SJCRH30 (cell line): ENCODE data around the gene PEAK3. TPM values are rescaled to one million over a fixed set of nuclear protein-coding genes. Genes with fewer than 3 reads are reported as not detected.

Experiments used
- DNase-seq, 2 experiments: peaks; one replicate each; pipeline ENCODE4 v3.0.0-alpha.2; 2015 to 2020
- H3K27ac ChIP-seq: fragments of 250-450 bp; sonication (Bioruptor Pico); 2 replicates; pipeline ENCODE4 v1.5.1; 2020; ENCODE audit warnings: mild to moderate bottlenecking, moderate library complexity
- H3K27me3 ChIP-seq: fragments of 250-450 bp; sonication (Bioruptor Pico); 2 replicates; pipeline ENCODE4 v1.5.1; 2020; ENCODE audit warnings: mild to moderate bottlenecking, moderate library complexity
- H3K36me3 ChIP-seq: fragments of 250-450 bp; sonication (Bioruptor Pico); 2 replicates; pipeline ENCODE4 v1.5.1; 2020; ENCODE audit warnings: mild to moderate bottlenecking, moderate library complexity
- H3K4me1 ChIP-seq: fragments of 250-450 bp; sonication (Bioruptor Pico); 2 replicates; pipeline ENCODE4 v1.5.1; 2020; ENCODE audit warnings: mild to moderate bottlenecking, moderate library complexity
- H3K4me3 ChIP-seq: fragments of 250-450 bp; sonication (Bioruptor Pico); 2 replicates; pipeline ENCODE4 v1.5.1; 2020; ENCODE audit warnings: mild to moderate bottlenecking, moderate library complexity
- H3K9me3 ChIP-seq: fragments of 250-450 bp; sonication (Bioruptor Pico); replicated peaks from 2 replicates; pipeline ENCODE4 v1.5.1; 2020; ENCODE audit warnings: mild to moderate bottlenecking, moderate library complexity
- total RNA-seq: library from RNA; depleted of rRNA; stranded (reverse); fragments of >200 nt; shearing (Covaris generic); gene quantifications from 2 replicates; pipeline ENCODE4 v1.2.3, GENCODE V29; 2014

Gene PEAK3
- total RNA-seq, 1 experiment from 2014 or later: 0.06 TPM

DNA sequence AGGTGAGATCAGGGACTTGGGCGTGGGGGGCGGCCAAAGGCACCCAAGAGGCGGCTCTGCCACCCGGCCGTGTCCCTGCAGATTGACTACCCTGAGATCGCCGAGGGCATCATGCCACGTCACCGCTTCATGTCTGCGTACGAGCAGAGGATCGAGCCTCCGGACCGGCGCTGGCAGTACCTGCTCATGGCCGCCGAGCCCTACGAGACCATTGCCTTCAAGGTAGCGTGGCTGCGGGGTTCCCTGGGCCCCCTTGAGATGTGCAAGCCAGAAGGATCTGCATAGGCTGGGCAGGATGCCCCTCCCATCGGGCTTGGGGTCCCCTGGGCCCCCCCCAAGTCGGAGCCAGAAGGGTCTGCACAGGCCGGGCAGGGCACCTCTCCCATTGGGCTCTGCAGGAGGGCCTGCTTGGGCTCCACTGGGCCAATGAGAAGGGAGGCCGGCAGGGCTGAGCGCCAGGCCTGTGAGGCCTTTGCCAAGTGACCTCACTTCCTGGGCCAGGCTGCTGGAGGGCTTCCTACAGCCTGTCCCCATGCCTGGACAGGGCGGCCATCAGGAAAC is 35.1 kb downstream of the PEAK3 start:
- Histone ChIP-seq H3K4me3 (no peak overlapping the region), H3K27me3 (no peaks in the 10 kb centered on the region), H3K9me3 (no peaks in the 10 kb centered on the region), H3K36me3 (peaks cover 72% of the 10 kb centered on the region), H3K27ac (no peak overlapping the region), H3K4me1 (no peaks in the 10 kb centered on the region)
- no peak for DNase-seq

DNA sequence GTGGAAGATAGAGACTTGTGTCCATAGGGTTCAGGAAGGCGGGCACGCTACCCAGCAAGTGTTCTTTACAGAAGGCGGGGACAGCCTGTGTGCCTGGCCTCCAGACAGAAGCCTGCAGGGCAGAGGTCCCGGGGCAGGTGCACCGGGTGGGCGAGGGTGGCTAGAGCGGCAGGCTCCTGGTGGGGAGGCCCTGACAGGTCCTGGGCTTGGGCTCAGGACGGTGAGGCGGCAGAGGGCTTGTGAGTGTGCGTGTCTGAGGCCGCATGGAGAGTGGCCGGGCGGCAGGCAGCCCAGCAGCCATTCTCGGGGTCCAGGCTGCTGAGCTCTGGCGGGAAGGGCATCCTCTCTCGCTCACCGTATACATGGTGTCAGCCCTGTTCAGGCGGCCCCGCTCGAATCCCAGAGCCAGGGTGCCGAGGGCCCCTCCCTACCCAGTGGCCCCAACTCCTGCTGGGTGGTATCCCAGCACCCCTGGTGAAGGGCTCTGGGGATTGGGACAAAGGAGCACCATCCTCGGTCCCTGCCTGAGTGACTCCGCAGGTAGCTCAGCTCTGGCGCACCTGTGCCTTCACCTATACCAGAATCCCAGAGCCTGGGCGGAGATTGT is 35.9 kb downstream of the PEAK3 start:
- Histone ChIP-seq H3K9me3 (no peaks in the 10 kb centered on the region), H3K36me3 (peaks cover 68% of the 10 kb centered on the region), H3K4me3 (no peak overlapping the region), H3K4me1 (no peaks in the 10 kb centered on the region), H3K27ac (no peak overlapping the region), H3K27me3 (no peaks in the 10 kb centered on the region)
- no peak for DNase-seq

DNA sequence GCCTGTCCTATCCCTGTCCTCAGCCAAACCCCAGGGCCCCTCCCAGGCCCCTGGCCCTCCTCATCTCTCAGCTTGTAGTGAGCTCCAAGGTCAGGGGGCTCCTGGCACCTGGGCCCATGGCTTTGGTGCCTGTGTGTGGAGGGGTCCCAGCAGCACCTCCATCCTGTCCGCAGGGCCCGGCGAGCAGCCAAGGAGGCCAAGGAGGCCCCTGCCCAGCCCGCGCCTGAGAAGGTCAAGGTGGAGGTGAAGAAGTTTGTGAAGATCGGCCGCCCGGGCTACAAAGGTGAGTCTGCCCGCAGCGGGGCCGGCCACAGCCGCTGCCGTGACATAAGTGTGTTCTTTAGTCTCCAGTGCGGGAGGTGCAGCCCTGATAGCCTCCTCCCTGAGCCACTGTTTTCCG is 36.7 kb downstream of the PEAK3 start:
- no peak for DNase-seq
- no peak overlapping the region for H3K4me3 ChIP-seq
- H3K9me3 ChIP-seq: no peaks in the 10 kb centered on the region
- H3K4me1 ChIP-seq: no peaks in the 10 kb centered on the region
- no peaks in the 10 kb centered on the region for H3K27me3 ChIP-seq
- peaks cover 65% of the 10 kb centered on the region for H3K36me3 ChIP-seq
- no peak overlapping the region for H3K27ac ChIP-seq

DNA sequence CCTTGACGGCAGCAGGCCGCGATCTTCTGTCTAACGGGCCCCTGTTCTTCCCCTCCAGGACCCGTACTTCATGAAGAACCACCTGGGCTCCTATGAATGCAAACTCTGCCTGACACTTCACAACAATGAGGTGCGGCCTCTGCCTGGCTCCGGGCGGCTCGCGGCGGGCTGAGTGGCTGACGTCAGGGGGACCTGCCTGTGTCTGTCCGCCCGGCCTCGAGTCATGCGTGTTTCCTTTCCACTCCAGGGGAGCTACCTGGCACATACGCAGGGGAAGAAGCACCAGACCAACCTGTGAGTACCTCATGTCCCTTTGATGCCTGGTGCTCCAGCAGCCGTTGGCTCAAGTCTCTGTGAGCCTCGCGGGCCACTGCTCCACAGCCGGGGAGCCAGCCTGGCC is 37.5 kb downstream of the PEAK3 start:
- Histone ChIP-seq H3K36me3 (peaks cover 59% of the 10 kb centered on the region), H3K27ac (no peak overlapping the region), H3K9me3 (no peaks in the 10 kb centered on the region), H3K4me3 (no peak overlapping the region), H3K27me3 (no peaks in the 10 kb centered on the region), H3K4me1 (no peaks in the 10 kb centered on the region)
- no peak for DNase-seq

DNA sequence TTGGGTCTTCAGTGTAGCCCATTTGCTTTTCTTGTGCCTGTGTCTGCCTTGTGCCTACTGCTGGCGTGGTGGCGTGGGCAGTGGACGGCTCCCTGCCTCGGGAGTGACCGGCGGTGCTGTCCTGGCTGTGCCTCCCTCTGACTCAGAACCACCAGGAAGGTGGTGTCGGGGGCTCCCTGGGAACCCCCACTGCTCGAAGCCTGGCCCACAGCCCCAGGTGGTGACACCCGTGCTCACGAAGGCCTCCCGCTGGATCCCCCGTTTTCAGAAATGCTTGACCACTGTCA is 37.9 kb downstream of the PEAK3 start:
- Histone ChIP-seq H3K4me3 (no peak overlapping the region), H3K9me3 (no peaks in the 10 kb centered on the region), H3K27ac (no peak overlapping the region), H3K4me1 (no peaks in the 10 kb centered on the region), H3K36me3 (peaks cover 55% of the 10 kb centered on the region), H3K27me3 (no peaks in the 10 kb centered on the region)
- no peak for DNase-seq

DNA sequence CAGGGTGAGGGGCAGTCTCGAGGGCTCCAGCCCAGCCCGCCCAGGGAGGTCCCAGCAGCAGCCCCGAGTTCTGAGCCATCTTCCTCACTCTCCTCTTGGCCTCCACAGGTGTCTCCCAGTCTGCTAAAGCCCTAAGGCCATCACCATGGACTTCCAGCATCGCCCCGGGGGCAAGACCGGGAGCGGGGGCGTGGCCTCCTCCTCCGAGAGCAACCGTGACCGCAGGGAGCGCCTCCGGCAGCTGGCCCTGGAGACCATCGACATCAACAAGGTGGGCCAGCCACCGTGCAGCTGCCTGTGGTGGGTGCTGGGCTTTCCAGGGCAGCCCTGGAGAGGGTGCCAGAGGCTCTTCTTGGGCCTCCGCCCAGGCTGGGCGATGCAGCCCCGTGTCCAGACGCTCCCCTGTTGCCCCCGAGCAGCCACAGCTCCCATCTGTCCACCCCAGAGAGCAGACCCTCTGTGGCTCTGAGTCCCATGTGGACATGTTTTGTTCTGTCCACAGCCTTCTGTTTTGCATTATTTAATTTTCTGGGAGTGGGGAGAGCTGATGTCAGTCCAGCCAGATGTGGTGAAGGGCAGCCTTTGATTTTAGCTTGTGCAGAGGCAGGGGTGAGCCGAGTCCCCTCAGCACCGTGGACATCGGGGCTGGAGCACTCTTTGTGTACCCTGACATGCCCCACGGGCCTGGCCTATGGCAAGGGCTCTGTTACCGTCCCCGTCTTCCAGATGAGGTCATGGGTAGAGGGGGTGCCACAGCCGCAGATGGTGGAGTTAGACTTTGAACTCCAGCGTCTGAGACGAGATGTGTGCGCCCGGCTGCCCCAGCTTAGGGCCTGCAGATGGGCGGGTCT is 38.5 kb downstream of the PEAK3 start:
- H3K36me3 ChIP-seq: peaks cover 54% of the 10 kb centered on the region
- DNase-seq: peak; percentile 44 to 48
- H3K27ac ChIP-seq: no peak overlapping the region
- no peaks in the 10 kb centered on the region for H3K9me3 ChIP-seq
- H3K4me1 ChIP-seq: peaks cover 5% of the 10 kb centered on the region; the same call in 1 of the 2 replicates
- H3K4me3 ChIP-seq: no peak overlapping the region
- H3K27me3 ChIP-seq: no peaks in the 10 kb centered on the region

DNA sequence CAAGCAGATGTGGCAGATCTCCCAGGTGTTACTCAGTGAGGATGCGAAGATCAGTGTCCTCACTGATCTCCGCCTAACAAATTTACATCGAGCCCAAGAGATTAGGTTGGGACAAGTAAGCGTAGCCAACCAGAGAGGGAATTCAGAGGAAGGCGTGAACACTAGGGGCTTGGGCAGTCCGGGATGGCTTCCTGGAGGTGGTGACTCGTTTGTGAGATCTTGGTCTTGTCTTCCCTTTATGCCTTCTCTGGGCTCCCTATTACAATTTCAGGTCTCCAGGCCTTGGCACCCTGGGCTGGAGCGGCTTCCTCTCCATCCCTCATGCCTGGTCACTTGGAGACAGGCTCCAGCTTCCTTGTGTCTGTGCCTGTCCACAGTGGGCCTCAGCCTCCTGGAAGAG is 39.2 kb downstream of the PEAK3 start:
- H3K36me3 ChIP-seq: peaks cover 59% of the 10 kb centered on the region

DNA sequence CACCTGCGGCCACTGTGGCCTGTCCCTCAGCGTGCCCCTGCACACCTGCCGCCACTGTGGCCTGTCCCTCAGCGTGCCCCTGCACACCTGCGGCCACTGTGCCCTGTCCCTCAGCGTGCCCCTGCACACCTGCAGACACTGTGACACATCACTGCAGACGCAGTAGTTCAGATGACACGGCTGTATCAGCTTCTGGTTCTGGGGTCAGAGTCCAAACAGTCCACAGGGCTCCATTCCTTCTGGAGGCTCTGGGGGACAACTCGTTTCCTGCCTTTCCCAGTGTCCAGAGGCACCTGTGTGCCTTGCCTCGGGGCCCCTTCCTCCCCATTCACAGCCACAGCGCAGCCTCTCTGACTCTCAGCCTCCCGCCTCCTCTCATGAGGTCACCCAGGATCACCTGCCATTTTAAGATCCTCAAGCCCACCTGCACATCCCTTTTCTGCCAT is 39.9 kb downstream of the PEAK3 start:
- Histone ChIP-seq H3K27ac (no peak overlapping the region), H3K27me3 (no peaks in the 10 kb centered on the region), H3K4me3 (no peak overlapping the region), H3K4me1 (peaks cover 14% of the 10 kb centered on the region), H3K9me3 (no peaks in the 10 kb centered on the region), H3K36me3 (peaks cover 57% of the 10 kb centered on the region)
- no peak for DNase-seq

More for the DNA sequence above, 39.2 kb downstream of the PEAK3 start:
- no peaks in the 10 kb centered on the region for H3K27me3 ChIP-seq
- DNase-seq: no peak
- H3K4me1 ChIP-seq: peaks cover 9% of the 10 kb centered on the region; the same call in 1 of the 2 replicates
- H3K4me3 ChIP-seq: no peak overlapping the region
- no peak overlapping the region for H3K27ac ChIP-seq
- no peaks in the 10 kb centered on the region for H3K9me3 ChIP-seq

DNA sequence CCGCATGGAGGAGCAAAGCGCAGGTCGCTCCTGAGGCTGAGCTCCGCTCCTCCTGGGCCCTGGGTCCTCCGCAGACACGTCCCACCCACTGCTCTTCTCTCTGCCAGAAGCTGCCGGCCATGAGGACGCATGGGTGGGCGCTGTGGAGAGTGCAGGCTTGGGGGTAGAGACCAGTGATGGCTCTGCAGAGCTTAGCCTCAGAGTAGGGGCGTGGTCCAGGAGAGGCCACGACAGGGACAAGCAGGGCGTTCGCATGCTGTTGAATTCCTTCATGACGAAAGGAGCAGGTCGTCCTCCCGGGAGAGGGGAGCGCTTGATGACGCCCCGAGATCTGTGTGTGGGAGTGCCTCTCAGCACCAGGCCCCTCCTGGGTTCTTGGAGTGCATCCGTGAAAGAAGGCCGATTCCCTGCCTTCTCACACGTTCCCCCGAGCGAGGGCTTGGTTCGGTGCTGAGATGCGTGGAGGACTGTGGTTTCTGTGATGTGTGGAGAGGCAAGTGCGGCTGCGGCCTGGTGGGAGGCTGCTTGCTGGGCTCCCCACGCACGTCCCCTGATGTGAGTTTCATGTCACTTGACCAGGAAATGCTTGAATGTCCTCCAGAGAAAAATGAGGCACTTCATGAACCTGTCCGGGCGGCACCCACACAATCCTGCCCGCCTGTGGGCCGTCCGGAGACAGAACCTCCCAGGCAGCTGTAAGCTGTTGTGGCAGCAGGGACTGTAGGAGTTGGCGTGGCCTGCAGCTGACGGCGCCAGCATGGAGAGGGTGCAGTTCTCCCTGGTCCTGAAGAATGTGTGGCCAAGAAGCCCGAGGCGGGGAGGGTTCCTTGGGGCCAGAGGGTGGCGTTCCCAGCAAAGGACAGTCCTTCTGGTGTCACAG is 40.9 kb downstream of the PEAK3 start:
- H3K9me3 ChIP-seq: no peaks in the 10 kb centered on the region
- no peak overlapping the region for H3K4me3 ChIP-seq
- no peak overlapping the region for H3K27ac ChIP-seq
- H3K36me3 ChIP-seq: peaks cover 49% of the 10 kb centered on the region
- H3K4me1 ChIP-seq: peaks cover 14% of the 10 kb centered on the region
- DNase-seq: no peak
- H3K27me3 ChIP-seq: no peaks in the 10 kb centered on the region

DNA sequence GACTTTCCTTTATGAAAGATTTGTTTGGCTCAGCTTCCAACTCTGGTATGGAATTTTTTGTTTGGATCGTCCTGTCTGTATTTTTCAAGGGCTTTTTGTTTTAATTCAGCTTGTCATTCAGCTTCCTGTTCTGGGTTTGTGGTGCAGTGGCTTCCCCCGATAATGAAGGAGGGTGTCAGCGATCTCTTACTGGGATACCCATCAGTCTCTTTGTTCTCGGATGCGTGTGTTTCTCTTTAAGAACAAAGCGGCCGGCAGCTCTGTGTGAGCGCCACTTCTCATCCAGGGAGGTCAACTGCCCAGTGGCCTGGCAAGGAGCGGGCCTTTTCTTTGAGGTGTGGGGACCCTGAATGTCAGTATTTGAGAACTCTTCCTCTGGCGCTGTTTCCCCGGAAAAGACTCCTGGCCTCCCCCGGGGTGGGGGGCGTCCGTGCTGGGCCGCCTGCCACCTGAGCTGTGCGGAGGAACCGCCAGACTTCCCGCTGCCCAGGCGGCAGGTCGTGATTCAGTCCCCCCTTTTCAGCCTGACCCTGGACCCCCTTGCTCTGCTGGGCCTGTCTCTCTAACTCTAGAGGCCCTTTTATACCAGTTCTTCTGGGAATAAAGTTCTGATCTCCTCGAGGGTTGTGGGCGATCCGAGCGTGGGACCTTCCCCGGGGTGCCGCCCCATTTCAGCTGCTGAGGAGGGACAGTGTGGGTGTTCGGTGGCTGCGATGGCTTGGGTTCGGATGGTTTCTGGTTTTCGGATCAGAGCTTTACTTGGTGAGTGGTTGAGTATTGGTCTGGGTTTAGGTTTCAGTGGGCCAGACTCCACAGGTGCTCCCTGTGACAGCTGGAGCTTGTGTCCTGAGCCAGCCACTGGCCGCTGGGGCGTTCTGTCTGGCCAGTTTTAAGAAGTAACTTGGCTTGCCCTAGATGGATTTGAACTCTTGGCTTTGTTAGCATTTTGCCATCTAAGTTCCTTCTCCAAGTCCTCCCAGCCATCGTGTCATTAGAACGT is 41.9 kb downstream of the PEAK3 start:
- Histone ChIP-seq H3K27ac (no peak overlapping the region), H3K27me3 (no peaks in the 10 kb centered on the region), H3K36me3 (peaks cover 39% of the 10 kb centered on the region), H3K9me3 (no peaks in the 10 kb centered on the region), H3K4me3 (no peak overlapping the region), H3K4me1 (peaks cover 14% of the 10 kb centered on the region)
- DNase-seq: no peak

DNA sequence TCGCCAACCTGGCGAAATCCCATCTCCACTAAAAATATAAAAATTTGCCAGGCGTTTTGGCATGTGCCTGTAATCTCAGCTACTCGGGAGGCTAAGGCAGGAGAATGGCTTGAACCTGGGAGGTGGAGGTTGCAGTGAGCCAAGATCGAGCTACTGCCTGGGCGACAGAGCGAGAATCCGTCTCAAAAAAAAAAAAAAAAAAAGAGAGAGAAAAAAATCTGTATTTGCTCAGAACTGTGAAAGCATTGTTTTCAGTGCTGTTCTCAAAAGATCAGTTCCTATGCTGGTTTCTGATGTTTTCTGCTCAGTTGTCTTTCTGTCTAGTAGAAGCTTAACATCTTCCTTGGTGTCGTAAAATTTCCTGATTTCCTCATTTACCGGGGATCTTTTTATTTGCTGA is 42.8 kb downstream of the PEAK3 start:
- H3K9me3 ChIP-seq: no peaks in the 10 kb centered on the region
- H3K4me3 ChIP-seq: no peak overlapping the region
- H3K27me3 ChIP-seq: no peaks in the 10 kb centered on the region
- no peak overlapping the region for H3K27ac ChIP-seq
- H3K4me1 ChIP-seq: peaks cover 14% of the 10 kb centered on the region
- peaks cover 31% of the 10 kb centered on the region for H3K36me3 ChIP-seq
- DNase-seq: no peak

DNA sequence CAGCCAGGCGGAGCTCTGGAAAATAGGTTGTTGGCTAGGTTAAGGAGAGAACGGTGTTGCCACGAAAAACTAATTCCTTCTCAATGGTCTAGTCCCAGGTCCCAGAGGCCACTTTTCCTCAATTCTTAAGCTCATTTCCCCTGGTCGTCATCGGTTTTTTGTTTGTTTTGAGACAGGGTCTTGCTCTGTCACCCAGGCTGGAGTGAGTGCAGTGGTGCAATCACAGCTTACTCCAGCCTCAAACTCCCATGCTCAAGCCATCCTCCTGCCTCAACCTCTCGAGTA is 44.2 kb downstream of the PEAK3 start:
- Histone ChIP-seq H3K9me3 (no peaks in the 10 kb centered on the region), H3K27me3 (no peaks in the 10 kb centered on the region), H3K27ac (no peak overlapping the region), H3K4me1 (peaks cover 14% of the 10 kb centered on the region), H3K4me3 (peak overlapping the region; percentile 82), H3K36me3 (peaks cover 24% of the 10 kb centered on the region; the same call in 1 of the 2 replicates)
- no peak for DNase-seq

DNA sequence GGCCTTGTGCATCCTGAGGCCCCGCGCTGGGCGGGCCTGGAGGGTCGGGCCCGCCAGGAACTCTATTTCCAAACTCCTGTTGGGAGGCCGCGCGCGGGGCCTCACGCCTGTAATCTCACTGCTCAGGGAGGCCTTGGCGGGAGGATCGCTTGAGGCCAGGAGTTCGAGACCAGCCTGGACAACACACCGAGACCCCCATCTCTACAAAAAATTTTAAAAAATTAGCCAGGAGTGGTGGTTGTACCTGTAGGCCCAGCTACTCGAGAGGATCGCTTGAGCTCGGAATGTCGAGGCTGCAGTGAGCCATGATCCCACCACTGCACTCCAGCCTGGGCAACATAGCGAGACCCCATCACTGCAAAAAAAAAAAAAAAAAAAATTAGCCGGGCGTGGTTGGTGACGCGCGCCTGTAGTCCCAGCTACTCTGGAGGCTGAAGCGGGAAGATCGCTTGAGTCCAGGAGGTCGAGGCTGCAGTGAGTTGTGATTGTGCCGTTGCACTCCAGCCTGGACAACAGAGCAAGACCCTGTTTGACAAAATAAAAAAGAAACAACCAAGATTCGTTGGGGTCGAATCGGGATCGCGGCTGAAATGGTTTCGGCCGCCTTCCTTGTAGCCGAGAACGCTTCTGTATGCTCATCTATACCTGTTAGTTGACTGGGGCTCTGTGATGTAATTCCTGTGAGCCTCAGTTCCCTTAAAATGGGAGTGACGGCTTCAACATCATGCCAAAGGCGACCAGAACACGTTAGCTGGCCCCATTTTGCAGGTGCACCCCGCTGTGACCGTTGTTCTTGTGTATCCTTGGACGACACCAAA is 44.7 kb downstream of the PEAK3 start:
- Histone ChIP-seq H3K27ac (peak overlapping the region; percentile 91), H3K4me1 (peaks cover 14% of the 10 kb centered on the region), H3K4me3 (peak overlapping the region; percentile 82), H3K36me3 (peaks cover 21% of the 10 kb centered on the region; the same call in 1 of the 2 replicates), H3K9me3 (no peaks in the 10 kb centered on the region), H3K27me3 (no peaks in the 10 kb centered on the region)
- DNase-seq: no peak
